Left colon (tissue), 2 donors: Measurements from ENCODE around the gene MED15. TPM values are rescaled to one million over a fixed set of nuclear protein-coding genes. Genes with fewer than 3 reads are reported as not detected.
A peak's percentile ranks its signal among the peaks of the same experiment; 100 is the strongest.
"Not testable (repeated sequence)": the region's sequence is repeated elsewhere in the genome, so short reads cannot be mapped to it uniquely, and the experiment has no call there.

Experiments used
- ATAC-seq: fragments of 200-7000 bp; cut with Tn5 transposase; one replicate; pipeline ENCODE4 v1.9.1; 2020; ENCODE audit warnings: mild to moderate bottlenecking, moderate library complexity
- DNase-seq, 2 donors: peaks; one replicate each; pipeline ENCODE4 v3.0.0-alpha.2; 2020
- intact Hi-C, 2 donors: fragments of 100-400 bp; cut with DNase I in 1 of 2; cut with micrococcal nuclease in 1 of 2; formaldehyde crosslinking; loops; one replicate each; pipeline versions ENCODE4 v1.11.2 to v1.14.0; 2022; cut with DNase I, micrococcal nuclease
- total RNA-seq, 2 donors: library from RNA; stranded (reverse); fragmentation: NEBNext Ultra II Directional; extraction: Animal tissue kit (Norgen Biotek cat#: 25700); gene quantifications; one replicate each; pipeline ENCODE4 v1.2.1, GENCODE V29; 2021
- donor health status: DM: no; HTN: no; CAD: no.
- donor health status: DM: yes; HTN: yes; CAD: no.

The MED15 gene
- total RNA-seq, 2 donors from 2014 or later, result 85.3 to 91.2 TPM

GRCh38 chr22:20604092-20604747 is 96.8 kb downstream of the MED15 start:
- no peak for ATAC-seq
- intact Hi-C loops, result no loop called here
- no peak for DNase-seq

- ATAC-seq (no peak), DNase-seq (no peak)
- intact Hi-C loops, result no loop called here
These were observed 97.4 kb downstream of the MED15 start for GRCh38 chr22:20604776-20605221.

DNA sequence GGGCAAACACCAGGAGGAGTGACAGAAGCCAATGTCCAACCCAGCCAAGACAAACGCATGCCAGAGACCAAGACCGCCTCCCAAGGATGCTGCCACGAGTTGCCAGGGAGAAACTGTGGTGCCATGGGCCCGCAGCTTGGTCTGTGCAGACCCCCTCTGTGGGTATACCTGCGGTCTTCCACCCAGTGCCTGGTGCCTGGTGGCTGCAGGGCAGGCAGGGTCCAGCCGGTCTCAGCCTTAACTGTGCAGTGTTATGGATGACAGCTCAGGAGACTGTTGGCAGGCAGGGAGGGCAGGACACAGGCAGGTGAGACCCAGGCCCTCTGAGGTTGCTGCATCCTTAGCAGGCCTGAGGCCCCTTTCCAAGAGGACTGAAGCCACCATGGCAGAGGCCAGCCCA is 97.9 kb downstream of the MED15 start:
- no peak for DNase-seq
- no peak for ATAC-seq
- intact Hi-C loops, result no loop called here

DNA sequence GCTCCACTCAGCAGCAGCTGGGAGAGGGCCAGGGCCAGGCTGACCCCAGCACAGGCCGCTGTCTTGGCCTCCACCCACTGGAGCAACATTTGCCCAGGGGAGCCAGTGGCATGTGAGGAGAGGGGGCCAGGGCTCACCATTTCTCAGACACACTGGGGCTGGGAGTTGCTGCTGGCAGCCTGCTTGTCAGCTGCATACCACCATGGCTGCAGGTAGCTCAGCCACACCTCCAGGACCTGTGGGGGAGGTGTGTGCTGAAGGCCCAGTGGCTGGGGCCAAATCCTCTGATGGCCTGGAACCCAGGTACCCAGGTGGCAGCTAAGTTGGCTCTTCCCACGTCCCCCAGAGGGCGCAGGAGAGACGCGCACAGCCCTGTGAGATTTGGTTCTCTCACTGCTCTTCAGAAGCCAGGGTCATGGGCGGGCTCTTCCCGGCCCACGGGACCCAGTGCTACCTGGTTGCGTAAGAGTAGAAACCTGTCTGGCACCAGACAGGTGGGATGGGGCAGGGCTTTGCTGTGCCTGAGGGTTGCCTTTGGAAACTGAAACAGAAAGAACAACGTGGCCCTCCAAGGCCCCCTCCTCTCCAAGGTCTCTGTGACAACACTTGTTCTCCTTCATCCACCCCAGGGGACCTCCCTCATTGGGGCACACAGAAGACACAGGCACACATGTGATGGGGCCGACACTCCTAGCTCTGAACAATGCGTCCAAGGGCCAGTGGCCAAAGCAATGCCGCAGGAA is 98.8 kb downstream of the MED15 start:
- ATAC-seq (peak; percentile 94), DNase-seq (peak; percentile 42 to 72)
- intact Hi-C loops, result no loop called here

DNA sequence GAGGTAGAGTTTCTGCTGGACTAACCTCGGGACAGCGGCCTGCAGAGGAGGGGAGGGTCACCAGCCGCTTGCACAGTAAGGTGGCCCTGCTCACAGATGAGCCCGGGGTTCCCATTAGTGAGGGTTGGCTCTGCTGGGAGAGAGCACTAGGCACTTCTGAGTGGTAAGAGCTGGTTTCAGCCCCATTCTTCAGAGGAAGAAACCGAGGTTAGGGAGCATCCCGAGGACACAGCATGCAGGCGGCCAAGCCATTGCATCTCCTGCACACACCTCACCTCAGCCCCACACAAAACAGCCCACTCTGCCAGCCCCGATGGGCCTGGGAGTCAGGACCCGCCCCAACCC is 99.3 kb downstream of the MED15 start:
- intact Hi-C loops, result no loop called here
- ATAC-seq (no peak), DNase-seq (no peak)

DNA sequence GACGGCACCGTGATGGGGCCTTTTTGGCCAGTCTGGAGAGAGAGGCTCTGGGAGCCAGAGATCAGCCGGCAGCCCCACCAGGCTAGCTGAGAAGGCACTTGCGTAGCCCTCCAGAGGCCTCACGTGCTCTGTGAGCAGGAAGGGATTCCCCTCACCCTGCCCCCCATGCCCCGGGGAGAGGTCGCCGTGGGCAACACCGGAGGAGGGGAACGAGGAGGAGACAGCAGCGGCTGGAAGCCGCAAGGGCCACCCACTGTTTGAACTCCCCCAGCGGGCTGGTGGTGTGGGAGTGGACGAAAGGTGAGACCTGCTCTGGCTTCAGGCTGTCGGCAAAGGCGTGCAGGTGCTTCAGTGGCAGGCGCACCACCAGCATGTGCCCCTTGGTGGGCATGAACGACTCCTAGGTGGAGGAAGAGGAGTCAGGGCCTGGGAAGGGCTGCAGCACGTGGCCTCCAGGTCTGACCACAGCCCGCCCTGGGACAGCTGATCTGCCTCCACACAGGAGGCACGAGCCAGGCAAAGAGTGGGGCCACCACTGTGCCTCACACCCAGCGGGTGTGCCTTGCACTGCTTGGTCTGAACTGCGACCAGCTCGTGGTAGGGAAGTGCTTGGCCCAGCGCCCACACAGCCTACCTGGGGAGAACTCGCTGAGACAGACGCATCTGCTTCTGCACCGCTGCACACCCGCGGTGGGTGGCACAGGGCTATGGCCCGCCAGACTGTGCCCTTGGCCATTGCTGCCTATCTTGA is 99.9 kb downstream of the MED15 start:
- intact Hi-C loops, result no loop called here
- DNase-seq (no peak), ATAC-seq (no peak)

DNA sequence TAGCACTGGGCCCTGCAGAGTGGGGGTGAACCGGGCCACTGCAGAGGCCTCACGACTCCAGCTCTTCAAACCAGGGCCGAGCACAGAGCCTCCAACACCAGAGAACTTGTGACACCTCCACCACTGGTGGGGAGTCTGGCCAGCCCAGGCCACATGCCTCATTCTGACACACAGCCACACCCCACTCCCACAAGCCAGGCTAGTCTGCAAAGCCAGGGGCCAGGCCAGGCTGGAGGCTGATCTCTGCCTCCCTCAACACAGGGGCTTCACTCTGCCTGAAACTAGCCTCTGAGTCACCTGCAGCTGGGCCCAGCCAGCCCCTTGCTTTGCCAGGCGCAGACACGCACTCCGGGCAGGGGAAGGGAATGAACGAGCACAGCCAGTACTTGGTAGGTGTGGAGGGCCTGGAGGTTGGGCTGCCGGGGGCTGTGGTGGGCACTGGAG is 102.9 kb downstream of the MED15 start:
- ATAC-seq (no peak), DNase-seq (no peak)
- intact Hi-C loops, result no loop called here

DNA sequence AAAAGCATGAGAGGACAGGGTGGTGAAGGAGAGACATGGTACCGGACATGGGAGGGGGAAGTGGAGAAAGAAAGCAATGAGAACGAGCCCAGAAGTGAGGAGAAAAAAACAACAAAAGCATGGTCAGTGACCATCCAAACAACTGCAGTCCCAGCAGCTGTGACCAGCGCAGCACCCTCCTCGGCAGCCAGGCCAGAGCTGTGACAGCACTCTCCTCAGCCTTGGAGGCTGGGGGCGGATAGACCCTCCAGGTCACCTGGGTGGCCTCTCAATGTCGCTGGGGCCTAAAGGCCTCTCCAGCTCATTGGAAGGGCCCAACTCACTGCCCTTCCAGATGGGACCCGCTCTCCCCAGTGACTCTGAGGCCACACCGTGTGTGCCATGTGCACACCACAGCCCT is 103.3 kb downstream of the MED15 start:
- intact Hi-C loops, result no loop called here
- ATAC-seq (no peak), DNase-seq (no peak)

- intact Hi-C loops, result no loop called here
- no peak for DNase-seq
- no peak for ATAC-seq
These were observed 104.0 kb downstream of the MED15 start for GRCh38 chr22:20611418-20611817.

DNA sequence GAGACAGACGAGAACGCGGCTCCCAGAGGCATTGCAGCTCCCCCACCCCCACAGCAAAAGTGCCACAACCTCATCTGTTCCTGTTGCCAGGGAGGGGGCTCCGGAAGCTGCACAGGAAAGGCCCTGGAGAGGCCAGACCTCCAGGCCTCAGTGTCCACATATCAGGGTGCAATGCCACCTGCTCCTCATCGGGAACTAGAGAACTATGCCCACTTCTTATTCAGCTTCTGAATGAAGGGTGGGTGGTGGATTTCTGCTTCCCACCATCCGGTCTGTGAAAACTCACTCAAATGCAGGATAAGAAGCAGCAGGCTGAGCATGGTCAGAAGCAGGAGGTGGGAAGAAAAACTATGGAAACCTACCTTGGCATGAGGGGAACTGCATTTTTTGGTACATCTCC is 105.9 kb downstream of the MED15 start:
- DNase-seq, result no peak
- intact Hi-C loops, result no loop called here
- no peak for ATAC-seq

DNA sequence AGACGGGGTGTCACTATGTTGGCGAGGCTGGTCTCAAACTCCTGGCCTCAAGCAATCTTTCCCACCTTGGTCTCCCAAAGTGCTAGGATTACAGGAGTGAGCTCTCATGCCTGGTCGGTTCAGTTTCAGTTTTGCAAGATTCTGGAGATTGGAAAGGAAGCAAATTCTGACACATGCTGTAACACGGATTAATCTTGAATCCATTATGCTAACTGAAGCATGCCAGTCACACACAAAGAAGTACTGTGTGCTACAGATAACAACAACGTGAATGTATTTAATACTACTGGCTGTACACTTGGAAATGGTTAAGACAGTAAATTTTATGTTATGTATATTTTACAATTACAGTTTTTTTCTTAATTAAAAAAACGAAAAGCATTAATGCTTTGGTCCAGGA is 107.6 kb downstream of the MED15 start:
- ATAC-seq, result no peak

DNA sequence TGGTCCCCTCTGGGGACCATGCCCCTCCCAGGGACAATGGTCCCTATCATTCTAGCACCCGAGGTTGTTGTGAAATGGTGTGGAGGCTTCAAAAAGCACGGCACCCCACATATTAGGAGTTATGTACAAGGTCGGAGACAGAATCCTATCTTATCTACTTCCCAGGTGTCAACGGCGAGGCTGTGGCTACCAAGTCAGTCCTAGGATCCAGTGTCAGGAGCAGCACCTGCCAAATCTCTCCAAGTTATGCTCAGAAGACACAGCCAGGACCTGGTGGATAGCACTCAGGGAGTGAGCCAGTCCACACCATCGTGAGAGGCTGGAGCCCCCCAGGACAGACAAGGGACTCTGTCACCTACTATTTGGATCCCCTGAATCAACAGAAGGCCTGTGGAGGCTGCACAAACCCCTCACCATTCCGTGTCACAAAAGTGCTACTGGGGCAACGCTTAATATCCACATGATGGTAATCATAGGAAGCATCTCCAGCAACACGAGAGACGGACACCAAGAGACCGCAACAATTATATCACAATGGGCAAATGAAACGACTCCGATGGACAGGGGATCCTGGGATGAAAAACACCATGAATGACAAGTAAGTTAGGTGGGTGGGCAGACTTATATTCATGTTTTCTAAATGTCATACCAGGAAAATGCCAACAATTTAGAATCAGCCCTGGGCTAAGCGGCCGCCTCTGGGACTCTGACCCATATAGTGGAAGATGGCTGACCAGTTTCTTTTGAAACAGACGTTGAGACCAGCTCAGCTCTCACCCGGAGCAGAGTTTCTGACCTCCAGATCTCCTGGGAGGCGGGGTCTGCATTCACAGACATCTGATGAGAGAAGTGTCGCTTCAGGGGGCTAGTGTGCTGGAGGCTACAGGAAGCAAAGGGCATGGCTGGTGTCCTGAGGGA is 108.4 kb downstream of the MED15 start:
- DNase-seq, result no peak
- no peak for ATAC-seq
- intact Hi-C loops, result no loop called here

More for the DNA sequence above, 107.6 kb downstream of the MED15 start:
- no peak for DNase-seq
- intact Hi-C loops, result no loop called here

DNA sequence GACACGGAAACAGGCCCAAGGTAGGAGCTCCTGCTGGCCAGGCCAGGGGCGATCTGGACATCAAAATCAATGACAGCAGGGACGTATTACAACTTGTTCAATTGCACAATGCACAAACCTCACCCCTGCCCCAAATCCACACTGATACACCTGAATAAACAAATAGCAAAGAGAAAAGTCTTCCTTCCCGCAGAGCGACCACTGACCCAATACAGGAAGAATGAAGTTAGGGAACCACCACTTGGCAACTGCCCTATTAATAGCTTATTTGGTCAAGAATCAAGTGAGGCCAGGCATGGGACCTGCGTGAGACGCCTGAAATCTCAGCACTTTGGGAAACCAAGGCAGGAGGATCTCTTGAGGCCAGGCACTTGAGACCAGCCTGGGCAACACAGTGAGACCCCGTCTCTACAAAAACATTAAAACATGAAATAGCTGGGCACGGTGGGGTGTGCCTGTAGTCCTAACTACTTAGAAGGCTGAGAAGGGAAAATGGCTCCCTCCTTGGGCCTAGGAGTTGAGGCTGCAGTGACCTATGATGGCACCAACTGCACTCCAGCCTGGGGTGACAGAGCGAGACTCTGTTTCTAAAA is 109.1 kb downstream of the MED15 start:
- no peak for ATAC-seq
- intact Hi-C loops, result no loop called here
- no peak for DNase-seq

GRCh38 chr22:20618488-20618887 is 111.1 kb downstream of the MED15 start:
- DNase-seq (no peak), ATAC-seq (no peak)
- intact Hi-C loops, result no loop called here

GRCh38 chr22:20619045-20619892 is 111.9 kb downstream of the MED15 start:
- DNase-seq (no peak), ATAC-seq (no peak)
- intact Hi-C loops, result no loop called here

DNA sequence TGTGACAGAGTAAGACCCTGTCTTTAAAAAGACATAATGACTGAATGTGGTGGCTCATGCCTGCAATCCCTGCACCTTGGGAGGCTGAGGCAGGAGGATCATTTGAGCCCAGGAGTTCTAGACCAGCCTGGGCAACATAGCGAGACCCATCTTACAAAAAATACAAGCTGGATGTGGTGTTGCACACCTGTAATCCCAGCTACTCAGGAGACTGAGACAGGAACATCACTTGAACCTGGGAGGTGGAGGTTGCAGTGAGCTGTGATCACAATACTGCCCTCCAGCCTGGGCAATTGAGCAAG is 112.4 kb downstream of the MED15 start:
- intact Hi-C loops, DNase-seq, ATAC-seq: not testable (repeated sequence)

GRCh38 chr22:20621162-20621561 is 113.8 kb downstream of the MED15 start:
- no peak for DNase-seq
- ATAC-seq, result no peak
- intact Hi-C loops, result no loop called here
